Measurements from ENCODE around the gene MLLT6.

MLLT6 gene

GRCh38 chr17:38733982-38734973 lies 29.2 kb downstream of the MLLT6 start:
- in situ Hi-C loops (cut with HindIII; ENCODE audit: low pct_ligation_motif_present, low pct_unique_long_range_greater_than_20kb, low sequenced_read_pairs): no loop called here
- peak; percentile 37 for DNase-seq

GRCh38 chr17:38735161-38735997 lies 30.3 kb downstream of the MLLT6 start:
- peak; percentile 42 for DNase-seq
- in situ Hi-C loops (cut with HindIII; ENCODE audit: low pct_ligation_motif_present, low pct_unique_long_range_greater_than_20kb, low sequenced_read_pairs): no loop called here

DNA sequence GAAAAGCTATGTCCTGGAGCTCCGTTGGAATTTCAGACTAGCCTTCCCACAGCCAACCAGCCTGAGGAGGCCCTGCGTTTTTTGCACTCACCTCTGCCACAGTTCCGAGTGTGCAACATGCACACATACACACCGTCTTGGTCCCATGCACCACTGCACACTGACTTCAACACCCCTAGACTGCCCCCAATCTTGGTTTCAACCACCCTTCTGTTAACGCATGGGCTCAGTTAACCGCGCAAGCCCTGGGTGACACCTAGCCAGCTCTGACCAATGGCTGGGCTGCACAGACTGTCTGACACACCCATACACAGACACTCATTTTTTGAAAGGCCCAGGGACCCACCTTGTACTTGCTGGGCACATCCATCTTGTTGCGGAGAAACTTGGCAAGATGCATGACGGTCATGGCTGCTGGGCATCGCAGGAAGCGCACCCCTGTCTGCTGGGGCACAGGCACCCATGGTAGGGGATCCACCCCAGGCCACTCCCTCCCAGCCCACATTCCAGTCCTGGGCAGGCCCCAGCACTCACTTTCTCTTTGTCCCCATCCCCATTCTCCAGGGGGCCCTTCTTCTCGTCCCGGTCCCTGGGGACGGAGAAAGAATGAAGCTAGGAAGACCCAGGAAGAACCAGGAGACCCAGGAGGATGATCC lies 33.1 kb downstream of the MLLT6 start:
- no peak for DNase-seq
- in situ Hi-C loops (cut with HindIII; ENCODE audit: low pct_ligation_motif_present, low pct_unique_long_range_greater_than_20kb, low sequenced_read_pairs): no loop called here

DNA sequence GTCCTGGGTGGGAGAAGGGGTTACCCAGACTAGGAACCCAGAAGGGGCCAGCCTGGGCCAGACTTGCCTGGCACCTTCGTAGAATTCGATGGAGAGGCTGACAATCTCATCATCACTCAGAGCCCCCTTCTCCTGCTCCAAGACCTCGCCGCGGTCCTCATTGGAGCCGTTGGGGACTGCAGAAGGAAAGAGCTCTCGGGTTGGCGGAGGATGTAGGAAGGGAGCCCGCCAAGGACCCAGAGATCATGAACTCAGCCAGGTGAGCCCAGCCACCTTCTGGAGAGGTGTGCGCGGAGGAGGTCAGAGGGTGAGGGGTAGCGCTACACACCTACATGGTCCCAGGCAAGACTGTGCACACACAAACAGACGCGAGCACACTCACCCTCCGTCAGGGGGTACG lies 33.6 kb downstream of the MLLT6 start:
- no peak for DNase-seq
- in situ Hi-C loops (cut with HindIII; ENCODE audit: low pct_ligation_motif_present, low pct_unique_long_range_greater_than_20kb, low sequenced_read_pairs): no loop called here

- in situ Hi-C loops (cut with HindIII; ENCODE audit: low pct_ligation_motif_present, low pct_unique_long_range_greater_than_20kb, low sequenced_read_pairs): no loop called here
- DNase-seq: no peak
These were observed 34.2 kb downstream of the MLLT6 start for GRCh38 chr17:38739305-38739704.

GRCh38 chr17:38740044-38740443 lies 35.0 kb downstream of the MLLT6 start:
- in situ Hi-C loops (cut with HindIII; ENCODE audit: low pct_ligation_motif_present, low pct_unique_long_range_greater_than_20kb, low sequenced_read_pairs): no loop called here
- no peak for DNase-seq

DNA sequence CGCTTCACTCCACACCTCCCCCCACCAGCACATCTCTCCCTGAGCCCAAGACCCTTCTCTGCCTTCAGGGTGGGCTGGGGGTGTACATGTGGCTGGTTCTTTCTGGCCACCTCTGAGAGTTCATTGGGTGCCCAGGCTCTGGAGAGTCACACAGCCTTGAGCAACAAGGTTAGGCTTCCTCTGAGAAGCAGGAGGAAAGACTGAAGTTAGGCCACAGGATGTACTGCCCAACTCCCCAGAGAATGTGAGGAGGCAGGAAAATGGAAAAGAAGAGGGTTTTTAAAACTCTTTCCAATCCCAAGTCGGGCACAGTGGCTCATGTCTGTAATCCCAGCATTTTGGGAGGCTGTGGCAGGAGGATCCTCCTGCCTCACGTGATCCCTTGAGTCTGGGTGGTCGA lies 35.7 kb downstream of the MLLT6 start:
- in situ Hi-C loops (cut with HindIII; ENCODE audit: low pct_ligation_motif_present, low pct_unique_long_range_greater_than_20kb, low sequenced_read_pairs): no loop called here

GRCh38 chr17:38741461-38741860 lies 36.4 kb downstream of the MLLT6 start:
- in situ Hi-C loops (cut with HindIII; ENCODE audit: low pct_ligation_motif_present, low pct_unique_long_range_greater_than_20kb, low sequenced_read_pairs): no loop called here
- DNase-seq: no peak

More for the DNA sequence above, 35.7 kb downstream of the MLLT6 start:
- no peak for DNase-seq

DNA sequence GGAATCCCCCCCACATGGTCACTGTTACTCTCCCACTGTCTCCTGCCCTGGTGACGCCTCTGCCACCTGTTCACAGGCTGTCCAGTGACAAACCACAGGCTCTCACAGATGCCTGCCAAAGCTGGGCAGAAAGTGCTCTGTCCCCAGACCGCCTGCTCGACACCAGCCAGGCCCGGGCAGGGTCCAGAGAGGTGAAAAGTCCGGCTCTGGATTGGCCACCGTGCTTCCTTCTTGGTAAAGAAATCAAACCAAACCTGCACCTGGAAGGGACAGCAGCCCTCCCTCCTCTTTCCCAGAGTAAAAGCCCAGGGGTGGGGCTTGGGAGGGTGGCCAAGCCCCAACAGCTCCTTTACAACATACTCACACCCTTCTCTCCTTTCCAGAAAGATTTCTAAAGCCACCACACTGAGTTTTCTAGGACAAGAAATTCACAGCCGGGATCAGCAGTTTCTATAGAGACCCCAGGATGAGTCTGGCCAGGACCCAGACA lies 36.9 kb downstream of the MLLT6 start:
- DNase-seq: no peak
- in situ Hi-C loops (cut with HindIII; ENCODE audit: low pct_ligation_motif_present, low pct_unique_long_range_greater_than_20kb, low sequenced_read_pairs): no loop called here

GRCh38 chr17:38742411-38743308 lies 37.6 kb downstream of the MLLT6 start:
- DNase-seq: no peak
- in situ Hi-C loops (cut with HindIII; ENCODE audit: low pct_ligation_motif_present, low pct_unique_long_range_greater_than_20kb, low sequenced_read_pairs): no loop called here

GRCh38 chr17:38743556-38744171 lies 38.6 kb downstream of the MLLT6 start:
- in situ Hi-C loops (cut with HindIII; ENCODE audit: low pct_ligation_motif_present, low pct_unique_long_range_greater_than_20kb, low sequenced_read_pairs): no loop called here

GRCh38 chr17:38745545-38745944 lies 40.5 kb downstream of the MLLT6 start:
- no peak for DNase-seq
- in situ Hi-C loops (cut with HindIII; ENCODE audit: low pct_ligation_motif_present, low pct_unique_long_range_greater_than_20kb, low sequenced_read_pairs): no loop called here

More at GRCh38 chr17:38743556-38744171, 38.6 kb downstream of the MLLT6 start:
- no peak for DNase-seq

GRCh38 chr17:38746004-38746848 lies 41.2 kb downstream of the MLLT6 start:
- in situ Hi-C loops (cut with HindIII; ENCODE audit: low pct_ligation_motif_present, low pct_unique_long_range_greater_than_20kb, low sequenced_read_pairs): no loop called here
- no peak for DNase-seq

DNA sequence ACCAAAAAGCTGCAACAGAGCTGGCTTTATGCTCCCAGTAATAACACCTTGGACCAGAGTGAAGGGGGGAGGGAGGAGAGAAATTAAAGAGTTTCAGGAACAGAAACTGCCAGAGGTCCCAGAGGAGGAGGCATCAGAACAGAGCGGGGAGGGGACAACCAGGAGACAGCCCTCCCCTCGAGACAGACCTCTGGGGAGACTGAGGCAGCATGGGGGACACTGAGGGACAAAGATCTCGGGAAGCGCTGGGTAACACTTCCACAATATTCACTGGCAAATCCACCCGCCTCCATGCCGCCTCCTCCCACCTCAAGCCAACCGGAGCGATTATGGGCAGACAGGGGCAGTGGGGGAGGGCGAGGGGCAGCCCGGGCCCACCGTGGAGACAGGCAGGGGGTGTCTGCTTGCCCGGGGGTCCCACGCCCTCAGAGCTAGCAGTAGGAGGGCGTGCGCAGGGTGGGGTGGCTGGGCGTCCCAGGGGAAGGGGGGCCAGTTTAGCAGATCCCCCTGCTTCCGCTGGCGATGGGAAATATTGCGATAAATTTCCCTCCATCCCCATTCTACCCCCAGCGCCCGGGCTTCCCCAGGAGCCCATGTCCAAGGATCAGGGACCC lies 41.9 kb downstream of the MLLT6 start:
- in situ Hi-C loops (cut with HindIII; ENCODE audit: low pct_ligation_motif_present, low pct_unique_long_range_greater_than_20kb, low sequenced_read_pairs): no loop called here

DNA sequence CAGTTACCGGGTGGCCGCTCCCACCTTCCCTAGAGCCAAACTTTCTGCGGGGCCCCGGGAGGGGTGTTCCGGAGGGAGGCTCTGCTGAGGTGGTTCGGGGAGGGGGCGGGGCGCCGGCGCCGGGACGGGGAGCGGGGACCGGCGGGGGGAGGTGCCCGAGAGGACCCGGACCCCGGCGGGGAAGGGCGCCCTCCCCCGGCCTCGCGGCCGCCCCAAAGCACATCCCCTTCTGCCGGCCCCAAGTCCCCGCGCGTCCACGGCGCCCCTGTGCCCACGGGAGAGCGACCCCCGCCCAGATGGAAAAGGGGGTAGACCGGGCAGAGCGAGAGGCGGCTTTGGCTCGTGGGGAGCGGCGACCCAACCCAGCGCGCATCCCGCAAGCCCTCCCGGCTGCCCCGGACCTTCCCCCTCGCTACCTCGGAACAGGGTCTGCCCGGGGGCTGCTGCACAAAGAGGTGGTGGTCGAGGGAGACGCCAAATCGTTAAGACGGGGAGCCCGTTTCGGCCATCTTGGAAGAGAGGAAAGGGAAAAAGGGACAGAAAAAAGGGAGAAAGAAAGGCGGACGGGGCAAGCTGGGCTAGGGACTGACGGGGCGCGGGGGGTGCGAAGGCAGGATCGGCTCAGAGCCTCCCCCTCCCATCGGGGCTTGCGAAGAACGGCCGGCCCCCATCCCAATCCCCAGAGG lies 42.5 kb downstream of the MLLT6 start:
- in situ Hi-C loops (cut with HindIII; ENCODE audit: low pct_ligation_motif_present, low pct_unique_long_range_greater_than_20kb, low sequenced_read_pairs): no loop called here
- DNase-seq: peak; percentile 48

More for the DNA sequence above, 41.9 kb downstream of the MLLT6 start:
- DNase-seq: no peak

Data from ACHN (cell line).